Measurements from ENCODE around the gene IL17RC. TPM values are rescaled to one million over a fixed set of nuclear protein-coding genes. Genes with fewer than 3 reads are reported as not detected.

The IL17RC gene
- total RNA-seq, 1 donor from 2014 or later = 3.1 TPM

- Histone ChIP-seq H2AFZ (replicated peaks) (no peak overlapping the region), H3K4me1 (peaks cover 2% of the 10 kb centered on the region), H3K79me2 (ENCODE audit: low read depth) (peaks cover 8% of the 10 kb centered on the region), H3F3A (ENCODE audit: low read depth) (peaks cover 4% of the 10 kb centered on the region), H3K4me2 (no peak overlapping the region), H3K36me3 (no peaks in the 10 kb centered on the region), H3K9ac (no peak overlapping the region), H3K27ac (no peak overlapping the region), H3K27me3 (no peaks in the 10 kb centered on the region), H4K20me1 (ENCODE audit: low read depth) (peaks cover 3% of the 10 kb centered on the region), H3K9me3 (ENCODE audit: low read depth) (no peaks in the 10 kb centered on the region), H3K4me3 (no peak overlapping the region)
- H3K4me1 Mint-ChIP-seq = peaks cover 6% of the 10 kb centered on the region
- DNase-seq (ENCODE audit: low spot score) = no peak
- H3K9me3 Mint-ChIP-seq = peaks cover 2% of the 10 kb centered on the region
- H3K36me3 Mint-ChIP-seq = no peaks in the 10 kb centered on the region
- H3K27me3 Mint-ChIP-seq (ENCODE audit: insufficient read depth, low read depth) = peaks cover 11% of the 10 kb centered on the region
- no peak overlapping the region for H3K4me3 Mint-ChIP-seq
- H3K27ac Mint-ChIP-seq = no peak overlapping the region
- no peak for TF ChIP-seq CTCF (IDR thresholded peaks at IDR 0.05)
- TF ChIP-seq EZH2phosphoT487 (IDR thresholded peaks at IDR 0.05) = no peak
- TF ChIP-seq EZH2 (IDR thresholded peaks at IDR 0.05) = no peak
Measured at GRCh38 chr3:9886328-9886727, 30.6 kb upstream of the IL17RC start.

- peaks cover 3% of the 10 kb centered on the region for H3K36me3 Mint-ChIP-seq
- peaks cover 12% of the 10 kb centered on the region for H3K4me1 Mint-ChIP-seq
- no peak overlapping the region for H3K4me3 Mint-ChIP-seq
- DNase-seq (ENCODE audit: low spot score) = no peak
- Histone ChIP-seq H3F3A (ENCODE audit: low read depth) (peaks cover 4% of the 10 kb centered on the region), H3K27ac (no peak overlapping the region), H3K4me1 (peaks cover 7% of the 10 kb centered on the region), H3K9ac (no peak overlapping the region), H3K4me3 (no peak overlapping the region), H4K20me1 (ENCODE audit: low read depth) (peaks cover 6% of the 10 kb centered on the region), H3K36me3 (no peaks in the 10 kb centered on the region), H3K27me3 (no peaks in the 10 kb centered on the region), H3K9me3 (ENCODE audit: low read depth) (no peaks in the 10 kb centered on the region), H3K4me2 (no peak overlapping the region), H2AFZ (replicated peaks) (no peak overlapping the region), H3K79me2 (ENCODE audit: low read depth) (peaks cover 20% of the 10 kb centered on the region)
- TF ChIP-seq CTCF (IDR thresholded peaks at IDR 0.05) (no peak), EZH2phosphoT487 (IDR thresholded peaks at IDR 0.05) (no peak), EZH2 (IDR thresholded peaks at IDR 0.05) (no peak)
- no peaks in the 10 kb centered on the region for H3K9me3 Mint-ChIP-seq
- H3K27ac Mint-ChIP-seq = no peak overlapping the region
- H3K27me3 Mint-ChIP-seq (ENCODE audit: insufficient read depth, low read depth) = peaks cover 11% of the 10 kb centered on the region
Measured at GRCh38 chr3:9887480-9887879, 29.4 kb upstream of the IL17RC start.

DNA sequence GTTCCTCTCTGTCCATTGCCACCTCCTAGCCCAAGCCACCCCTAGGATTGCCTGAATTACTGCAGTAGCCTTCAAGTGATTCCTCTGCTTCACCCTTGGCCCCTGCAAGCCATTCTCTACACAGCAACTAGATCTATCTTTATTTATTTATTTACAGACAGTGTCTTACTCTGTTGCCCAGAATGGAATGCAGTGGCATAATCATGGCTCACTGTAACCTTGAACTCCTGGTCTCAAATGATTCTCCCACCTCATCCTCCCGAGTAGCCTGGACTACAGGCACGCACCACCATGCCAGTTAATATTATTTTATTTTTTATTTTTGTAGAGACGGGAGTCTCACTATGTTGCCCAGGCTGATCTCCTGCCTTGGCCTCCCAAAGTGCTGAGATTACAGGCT, 28.4 kb upstream of the IL17RC start:
- H3K4me2 ChIP-seq = no peak overlapping the region
- H3K36me3 ChIP-seq = no peaks in the 10 kb centered on the region
- no peaks in the 10 kb centered on the region for H3K9me3 ChIP-seq (ENCODE audit: low read depth)
- H3K27ac ChIP-seq = no peak overlapping the region
- Mint-ChIP-seq H3K4me1 (peaks cover 15% of the 10 kb centered on the region), H3K27me3 (ENCODE audit: insufficient read depth, low read depth) (peaks cover 11% of the 10 kb centered on the region), H3K9me3 (no peaks in the 10 kb centered on the region), H3K27ac (no peak overlapping the region), H3K4me3 (no peak overlapping the region), H3K36me3 (peaks cover 11% of the 10 kb centered on the region)
- H3K27me3 ChIP-seq = no peaks in the 10 kb centered on the region
- peaks cover 4% of the 10 kb centered on the region for H3F3A ChIP-seq (ENCODE audit: low read depth)
- no peak for DNase-seq (ENCODE audit: low spot score)
- peaks cover 7% of the 10 kb centered on the region for H3K4me1 ChIP-seq
- peaks cover 14% of the 10 kb centered on the region for H4K20me1 ChIP-seq (ENCODE audit: low read depth)
- no peak overlapping the region for H3K9ac ChIP-seq
- no peak overlapping the region for H3K4me3 ChIP-seq
- H2AFZ ChIP-seq (replicated peaks) = no peak overlapping the region
- peaks cover 31% of the 10 kb centered on the region for H3K79me2 ChIP-seq (ENCODE audit: low read depth)
- TF ChIP-seq CTCF (IDR thresholded peaks at IDR 0.05) (no peak), EZH2phosphoT487 (IDR thresholded peaks at IDR 0.05) (no peak), EZH2 (IDR thresholded peaks at IDR 0.05) (no peak)
